EH (cell line): ENCODE measurements around the gene SPECC1.
A peak's percentile ranks its signal among the peaks of the same experiment; 100 is the strongest.
"Not testable (repeated sequence)": the region's sequence is repeated elsewhere in the genome, so short reads cannot be mapped to it uniquely, and the experiment has no call there.

Experiments used
- DNase-seq: peaks from one replicate; pipeline ENCODE4 v3.0.0-alpha.2; 2015; ENCODE audit warnings: low read depth

Gene SPECC1

GRCh38 chr17:20173091-20173490 is 163.9 kb downstream of the SPECC1 start:
- DNase-seq = peak; percentile 53

GRCh38 chr17:20174588-20175265 is 165.6 kb downstream of the SPECC1 start:
- peak; percentile 70 for DNase-seq

GRCh38 chr17:20179041-20179440 is 169.9 kb downstream of the SPECC1 start:
- DNase-seq = no peak

- DNase-seq = no peak
Observed at GRCh38 chr17:20180661-20181060, 171.5 kb downstream of the SPECC1 start.

GRCh38 chr17:20184181-20184580 is 175.0 kb downstream of the SPECC1 start:
- peak; percentile 30 for DNase-seq

- DNase-seq = peak; percentile 21
Observed at GRCh38 chr17:20184977-20185619, 175.9 kb downstream of the SPECC1 start.

- peak; percentile 75 for DNase-seq
Observed at GRCh38 chr17:20187049-20187448, 177.9 kb downstream of the SPECC1 start.

GRCh38 chr17:20189302-20189701 is 180.1 kb downstream of the SPECC1 start:
- DNase-seq = peak; percentile 58

- no peak for DNase-seq
Observed at GRCh38 chr17:20189979-20190378, 180.8 kb downstream of the SPECC1 start.

GRCh38 chr17:20190605-20191004 is 181.4 kb downstream of the SPECC1 start:
- DNase-seq = no peak

GRCh38 chr17:20191056-20191455 is 181.9 kb downstream of the SPECC1 start:
- peak; percentile 88 for DNase-seq

GRCh38 chr17:20196286-20196685 is 187.1 kb downstream of the SPECC1 start:
- DNase-seq = not testable (repeated sequence)

GRCh38 chr17:20197272-20197926 is 188.2 kb downstream of the SPECC1 start:
- DNase-seq = no peak

GRCh38 chr17:20200016-20200795 is 191.0 kb downstream of the SPECC1 start:
- DNase-seq = peak; percentile 30

GRCh38 chr17:20200865-20201458 is 191.8 kb downstream of the SPECC1 start:
- no peak for DNase-seq

- DNase-seq = no peak
Observed at GRCh38 chr17:20202141-20202621, 193.0 kb downstream of the SPECC1 start.

GRCh38 chr17:20203018-20203417 is 193.9 kb downstream of the SPECC1 start:
- DNase-seq = no peak

GRCh38 chr17:20203761-20204263 is 194.7 kb downstream of the SPECC1 start:
- DNase-seq = peak; percentile 45

GRCh38 chr17:20205609-20206008 is 196.4 kb downstream of the SPECC1 start:
- DNase-seq = no peak

- DNase-seq = peak; percentile 33
Observed at GRCh38 chr17:20206068-20206467, 196.9 kb downstream of the SPECC1 start.

- peak; percentile 78 for DNase-seq
Observed at GRCh38 chr17:20206591-20206990, 197.4 kb downstream of the SPECC1 start.
